Bronchial smooth muscle cell (primary cell): ENCODE results near the gene CEND1. TPM values are rescaled to one million over a fixed set of nuclear protein-coding genes. Genes with fewer than 3 reads are reported as not detected.

Source experiments
- total RNA-seq: library from RNA; depleted of rRNA; stranded (reverse); fragments of >200 nt; gene quantifications from 2 replicates; pipeline ENCODE4 v1.2.1, GENCODE V29; 2014

Gene CEND1
- 0.69 and 2.0 TPM in 2 replicates for total RNA-seq

GRCh38 chr11:789943-790342 is at the start of gene CEND1:
TSS of gene CEND1 (minus strand) at chr11:790090. CDS start at chr11:788576, 1,514 bp downstream.

GRCh38 chr11:832529-833113 is 42.7 kb upstream of the CEND1 start, which contains the start of gene CD151:
TSS of gene CD151 (plus strand) at chr11:832952. CDS start at chr11:836070, 3,118 bp downstream.

GRCh38 chr11:827897-828192 is 38.0 kb upstream of the CEND1 start, which contains the start of gene CRACR2B:
TSS of gene CRACR2B (plus strand) at chr11:827919. CDS start at chr11:828608, 689 bp downstream.

GRCh38 chr11:818396-819128 is 28.7 kb upstream of the CEND1 start, which contains the start of gene PNPLA2:
TSS of gene PNPLA2 (plus strand) at chr11:818914. CDS start at chr11:819719, 805 bp downstream.

GRCh38 chr11:809287-810039 is 19.6 kb upstream of the CEND1 start, which contains the start of gene RPLP2:
TSS of gene RPLP2 (plus strand) at chr11:809967. CDS start at chr11:810235, 268 bp downstream.

GRCh38 chr11:798093-798713 is 8.3 kb upstream of the CEND1 start, which contains the start of gene SLC25A22:
TSS of gene SLC25A22 (minus strand) at chr11:798281. CDS start at chr11:795006, 3,275 bp downstream.

GRCh38 chr11:777288-778255 is 12.3 kb downstream of the CEND1 start, which contains the start of gene GATD1:
TSS of gene GATD1 (minus strand) at chr11:777487. CDS start at chr11:777462, 25 bp downstream.

GRCh38 chr11:747158-748006 is 42.5 kb downstream of the CEND1 start, which contains the start of gene TALDO1:
TSS of gene TALDO1 (plus strand) at chr11:747464. CDS start at chr11:747482, 18 bp downstream.

Other genes starting within 250 kb of the CEND1 start
- gene LMNTD2, start 229.4 kb downstream of the CEND1 start, total RNA-seq, result 0.47 TPM in 1 of 2 replicates, not detected in the other
- 0.34 and 2.0 TPM in 2 replicates for gene RASSF7, start 229.1 kb downstream of the CEND1 start, total RNA-seq
- 17.9 and 18.0 TPM in 2 replicates for gene PHRF1, start 213.6 kb downstream of the CEND1 start, total RNA-seq
- gene IRF7, start 174.1 kb downstream of the CEND1 start, total RNA-seq, result 4.9 and 5.8 TPM in 2 replicates
- not detected in 2 replicates for gene CDHR5, start 165.1 kb downstream of the CEND1 start, total RNA-seq
- 0.43 and 0.47 TPM in 2 replicates for gene SCT, start 162.9 kb downstream of the CEND1 start, total RNA-seq
- gene DRD4, start 152.8 kb downstream of the CEND1 start, total RNA-seq, result under 0.01 TPM in 1 of 2 replicates, not detected in the other
- gene DEAF1, start 94.9 kb downstream of the CEND1 start, total RNA-seq, result 28.7 and 43.7 TPM in 2 replicates
- gene TMEM80, start 94.3 kb downstream of the CEND1 start, total RNA-seq, result 3.8 and 5.8 TPM in 2 replicates
- gene EPS8L2, start 83.9 kb downstream of the CEND1 start, total RNA-seq, result 64.5 and 88.6 TPM in 2 replicates
- 127 and 174 TPM in 2 replicates for gene TALDO1, start 42.6 kb downstream of the CEND1 start, total RNA-seq
- 20.5 and 20.8 TPM in 2 replicates for gene GATD1, start 12.6 kb downstream of the CEND1 start, total RNA-seq
- 11.8 and 12.5 TPM in 2 replicates for gene SLC25A22, start 8.2 kb upstream of the CEND1 start, total RNA-seq
- 7.1 and 9.9 TPM in 2 replicates for gene PIDD1, start 15.1 kb upstream of the CEND1 start, total RNA-seq
- 334 and 584 TPM in 2 replicates for gene RPLP2, start 19.9 kb upstream of the CEND1 start, total RNA-seq
- gene PNPLA2, start 28.8 kb upstream of the CEND1 start, total RNA-seq, result 18.8 TPM in 2 replicates
- gene CRACR2B, start 37.8 kb upstream of the CEND1 start, total RNA-seq, result 0.43 and 2.4 TPM in 2 replicates
- 615 and 663 TPM in 2 replicates for gene CD151, start 42.9 kb upstream of the CEND1 start, total RNA-seq
- gene POLR2L, start 52.4 kb upstream of the CEND1 start, total RNA-seq, result 324 and 475 TPM in 2 replicates
- gene TSPAN4, start 52.8 kb upstream of the CEND1 start, total RNA-seq, result 130 and 162 TPM in 2 replicates
- gene CHID1, start 120.7 kb upstream of the CEND1 start, total RNA-seq, result 42.7 and 63.5 TPM in 2 replicates
- 22.9 and 27.0 TPM in 2 replicates for gene AP2A2, start 135.8 kb upstream of the CEND1 start, total RNA-seq
- gene MUC6, start 246.6 kb upstream of the CEND1 start, total RNA-seq, result not detected in 2 replicates